Mesothelial cell of epicardium (in vitro differentiated cells): Measurements from ENCODE around the gene BEST2. TPM values are rescaled to one million over a fixed set of nuclear protein-coding genes. Genes with fewer than 3 reads are reported as not detected.

Experiments used
- DNase-seq, 2 experiments: peaks; one replicate each; pipeline ENCODE4 v3.0.0; 2021; ENCODE audit warnings: low spot score in 2 of 2; ENCODE audit not compliant: unreplicated experiment in 2 of 2
- H3K27ac Mint-ChIP-seq: 2 replicates; pipeline ENCODE4 v1.8.0; 2021; ENCODE audit warnings: mixed read lengths
- H3K27me3 Mint-ChIP-seq: 2 replicates; pipeline ENCODE4 v1.8.0; 2021; ENCODE audit warnings: low read depth, mixed read lengths
- H3K36me3 Mint-ChIP-seq: 2 replicates; pipeline ENCODE4 v1.8.0; 2021; ENCODE audit warnings: mixed read lengths
- H3K4me1 Mint-ChIP-seq: 2 replicates; pipeline ENCODE4 v1.8.0; 2021; ENCODE audit warnings: mixed read lengths
- H3K4me3 Mint-ChIP-seq: 2 replicates; pipeline ENCODE4 v1.8.0; 2021; ENCODE audit warnings: mild to moderate bottlenecking, moderate library complexity, mixed read lengths
- H3K9me3 Mint-ChIP-seq: 2 replicates; pipeline ENCODE4 v1.8.0; 2021; ENCODE audit warnings: mixed read lengths
- total RNA-seq: library from RNA; stranded (reverse); gene quantifications from 3 replicates; pipeline ENCODE4 v1.2.1, GENCODE V29; 2021
- TF ChIP-seq, protein P1 (sequence below): fragments of 200-600 bp; sonication (generic); IDR thresholded peaks from one replicate; pipeline ENCODE4 v1.5.0; 2021; ENCODE audit warnings: antibody characterized with exemption; ENCODE audit not compliant: unreplicated experiment

Gene BEST2
- total RNA-seq, 1 donor from 2014 or later = not detected

DNA sequence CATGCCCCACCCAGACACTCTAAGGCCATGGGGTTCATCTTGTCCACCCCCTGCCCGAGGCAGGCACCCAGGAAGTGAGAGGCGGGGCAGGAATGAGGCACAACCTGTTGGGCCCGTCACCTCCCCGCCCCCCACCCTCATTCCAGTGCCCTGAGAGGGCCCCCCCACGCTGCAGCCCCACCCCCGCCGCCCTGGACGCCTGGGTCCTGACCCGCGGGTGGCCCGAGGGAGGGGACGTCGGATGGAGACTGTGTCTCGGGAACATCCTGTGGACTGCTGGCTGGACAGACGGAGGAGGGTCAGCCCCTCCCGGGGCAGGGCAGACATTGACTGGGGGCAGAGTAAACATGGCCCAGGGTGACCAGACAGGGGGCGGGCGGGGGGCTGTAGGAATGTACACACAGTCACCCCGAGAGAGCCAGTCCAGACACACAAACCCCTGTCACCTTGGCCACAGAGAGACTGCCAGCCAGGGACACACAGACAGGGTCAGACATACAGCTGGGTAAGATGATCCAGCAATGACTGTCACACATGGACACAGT, 32.3 kb downstream of the BEST2 start:
- H3K4me1 Mint-ChIP-seq = peaks cover 27% of the 10 kb centered on the region
- DNase-seq = no peak
- H3K36me3 Mint-ChIP-seq = no peaks in the 10 kb centered on the region
- no peaks in the 10 kb centered on the region for H3K27me3 Mint-ChIP-seq
- peak overlapping the region; percentile 85 for H3K27ac Mint-ChIP-seq
- TF ChIP-seq, protein P1, sequence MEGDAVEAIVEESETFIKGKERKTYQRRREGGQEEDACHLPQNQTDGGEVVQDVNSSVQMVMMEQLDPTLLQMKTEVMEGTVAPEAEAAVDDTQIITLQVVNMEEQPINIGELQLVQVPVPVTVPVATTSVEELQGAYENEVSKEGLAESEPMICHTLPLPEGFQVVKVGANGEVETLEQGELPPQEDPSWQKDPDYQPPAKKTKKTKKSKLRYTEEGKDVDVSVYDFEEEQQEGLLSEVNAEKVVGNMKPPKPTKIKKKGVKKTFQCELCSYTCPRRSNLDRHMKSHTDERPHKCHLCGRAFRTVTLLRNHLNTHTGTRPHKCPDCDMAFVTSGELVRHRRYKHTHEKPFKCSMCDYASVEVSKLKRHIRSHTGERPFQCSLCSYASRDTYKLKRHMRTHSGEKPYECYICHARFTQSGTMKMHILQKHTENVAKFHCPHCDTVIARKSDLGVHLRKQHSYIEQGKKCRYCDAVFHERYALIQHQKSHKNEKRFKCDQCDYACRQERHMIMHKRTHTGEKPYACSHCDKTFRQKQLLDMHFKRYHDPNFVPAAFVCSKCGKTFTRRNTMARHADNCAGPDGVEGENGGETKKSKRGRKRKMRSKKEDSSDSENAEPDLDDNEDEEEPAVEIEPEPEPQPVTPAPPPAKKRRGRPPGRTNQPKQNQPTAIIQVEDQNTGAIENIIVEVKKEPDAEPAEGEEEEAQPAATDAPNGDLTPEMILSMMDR = no peak
- H3K9me3 Mint-ChIP-seq = no peaks in the 10 kb centered on the region
- peak overlapping the region; percentile 63 for H3K4me3 Mint-ChIP-seq

DNA sequence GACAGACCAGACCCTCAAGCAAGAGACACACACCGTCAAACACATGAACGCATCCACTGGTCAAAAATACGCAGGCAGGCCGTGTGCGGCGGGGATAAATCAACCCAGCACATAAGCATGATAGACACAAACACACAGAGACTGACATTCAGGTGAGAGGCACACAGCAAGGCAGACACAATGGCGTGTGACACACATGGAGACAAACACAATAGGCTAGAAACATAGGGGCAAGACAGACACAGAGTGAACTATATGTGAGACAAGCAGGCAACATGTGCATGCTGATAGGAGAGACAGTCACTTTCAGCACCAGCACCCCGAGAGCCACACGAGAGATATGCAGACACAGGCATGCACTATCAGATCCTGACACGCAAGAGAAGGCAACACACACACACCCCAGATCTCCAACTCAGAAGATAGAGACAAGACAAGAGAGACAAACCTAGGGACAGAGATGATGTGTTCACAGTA, 32.8 kb downstream of the BEST2 start:
- H3K4me3 Mint-ChIP-seq = no peak overlapping the region
- TF ChIP-seq, protein P1 = no peak
- no peaks in the 10 kb centered on the region for H3K36me3 Mint-ChIP-seq
- H3K9me3 Mint-ChIP-seq = no peaks in the 10 kb centered on the region
- peaks cover 26% of the 10 kb centered on the region for H3K4me1 Mint-ChIP-seq
- no peaks in the 10 kb centered on the region for H3K27me3 Mint-ChIP-seq
- no peak for DNase-seq
- H3K27ac Mint-ChIP-seq = no peak overlapping the region

DNA sequence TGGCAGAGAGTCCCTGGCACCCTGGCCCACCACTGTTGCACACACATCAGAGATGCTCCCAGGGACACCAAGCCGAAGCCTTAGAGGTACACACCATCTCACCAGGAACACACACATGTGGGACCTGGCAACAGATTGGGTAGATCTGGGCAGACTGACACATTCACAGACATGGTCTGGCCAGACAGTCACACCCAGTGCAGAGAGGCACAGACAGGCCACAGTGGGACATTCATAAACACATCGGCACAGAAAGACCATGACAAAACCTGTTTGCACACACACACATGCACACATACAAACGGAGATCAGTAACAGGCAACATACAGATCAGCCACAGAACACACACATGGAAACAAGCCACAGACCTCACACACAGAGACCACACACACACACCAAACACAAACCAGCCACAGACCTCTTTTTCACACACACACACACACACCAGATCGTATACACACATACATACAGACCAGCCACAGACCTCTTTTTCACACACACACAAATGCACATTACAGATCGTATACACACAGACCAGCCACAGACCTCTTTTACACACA, 33.4 kb downstream of the BEST2 start:
- no peak for DNase-seq
- no peaks in the 10 kb centered on the region for H3K36me3 Mint-ChIP-seq
- no peak overlapping the region for H3K4me3 Mint-ChIP-seq
- TF ChIP-seq, protein P1 = no peak
- peaks cover 23% of the 10 kb centered on the region for H3K4me1 Mint-ChIP-seq
- H3K9me3 Mint-ChIP-seq = no peaks in the 10 kb centered on the region
- H3K27me3 Mint-ChIP-seq = no peaks in the 10 kb centered on the region
- H3K27ac Mint-ChIP-seq = no peak overlapping the region

DNA sequence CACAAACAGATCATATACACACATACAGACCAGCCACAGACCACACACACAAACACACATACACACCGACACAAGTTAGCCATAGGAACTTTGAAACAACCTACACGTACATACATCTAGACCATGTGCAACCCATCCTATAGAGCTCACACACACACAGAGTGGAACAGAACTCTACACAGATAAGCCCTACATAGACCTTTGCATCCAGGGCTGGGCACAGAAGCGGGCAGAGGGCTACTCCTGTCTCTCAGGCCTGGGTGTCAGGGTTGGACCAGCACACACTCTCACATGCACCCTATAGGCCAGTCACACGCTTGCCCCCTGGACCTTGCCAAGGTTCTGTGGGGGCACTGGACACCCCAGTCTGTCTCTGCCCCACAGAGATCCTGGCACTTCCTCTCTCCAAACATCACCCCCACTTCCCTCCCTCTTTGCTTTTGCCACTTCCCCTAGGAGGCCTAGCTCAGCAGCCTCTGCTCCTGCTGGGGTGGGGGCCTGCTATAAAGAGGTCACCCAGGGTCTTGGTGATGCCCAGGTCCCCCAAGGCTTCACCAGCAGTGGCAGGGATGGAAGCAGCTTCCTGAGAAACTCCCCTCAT, 33.9 kb downstream of the BEST2 start:
- H3K27me3 Mint-ChIP-seq = no peaks in the 10 kb centered on the region
- H3K27ac Mint-ChIP-seq = no peak overlapping the region
- H3K36me3 Mint-ChIP-seq = no peaks in the 10 kb centered on the region
- DNase-seq = no peak
- TF ChIP-seq, protein P1 = no peak
- H3K4me3 Mint-ChIP-seq = no peak overlapping the region
- no peaks in the 10 kb centered on the region for H3K9me3 Mint-ChIP-seq
- peaks cover 27% of the 10 kb centered on the region for H3K4me1 Mint-ChIP-seq

DNA sequence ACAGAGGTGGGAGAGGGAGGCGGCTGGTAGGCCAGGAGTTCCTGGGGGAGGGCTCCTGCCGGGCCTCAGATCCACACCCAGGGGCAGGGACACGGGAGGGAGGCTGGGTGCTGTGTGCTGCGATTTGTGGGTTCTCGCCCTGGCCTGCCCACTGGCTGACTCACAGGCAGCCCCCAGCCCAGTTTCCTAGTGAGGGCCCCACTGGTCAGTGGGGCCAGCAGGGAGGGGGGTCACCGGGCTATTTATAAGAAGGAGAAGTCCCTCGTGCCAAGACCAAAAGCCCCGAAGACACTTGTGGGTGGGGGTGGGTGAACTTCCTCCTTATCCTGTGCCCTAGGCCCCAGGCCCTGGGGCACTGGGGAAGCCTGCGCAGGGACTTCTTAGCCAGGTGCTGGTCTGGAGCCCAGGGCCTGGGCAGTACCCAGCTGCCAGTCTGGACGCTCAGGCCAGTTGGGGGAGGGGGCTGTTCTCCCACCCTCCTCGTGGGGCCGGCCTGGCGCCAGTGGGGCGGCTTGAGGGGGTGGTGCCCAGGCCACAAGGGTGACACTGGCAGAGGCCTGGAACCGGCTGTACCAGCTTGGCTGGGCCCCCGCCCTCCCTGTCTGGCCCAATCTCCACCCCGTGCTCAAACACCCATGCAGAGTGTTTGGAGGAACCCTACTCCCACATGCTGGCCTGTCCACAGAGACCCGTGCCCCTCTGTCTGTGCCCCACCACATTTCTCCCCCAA, 34.7 kb downstream of the BEST2 start:
- DNase-seq = no peak
- TF ChIP-seq, protein P1 = no peak
- Mint-ChIP-seq H3K4me1 (peaks cover 34% of the 10 kb centered on the region), H3K27me3 (no peaks in the 10 kb centered on the region), H3K27ac (peak overlapping the region; percentile 68), H3K4me3 (no peak overlapping the region), H3K36me3 (no peaks in the 10 kb centered on the region), H3K9me3 (no peaks in the 10 kb centered on the region)
